HG02798 (cell line): Measurements from ENCODE around the gene CNMD.
A peak's percentile ranks its signal among the peaks of the same experiment; 100 is the strongest.
"Not testable (repeated sequence)": the region's sequence is repeated elsewhere in the genome, so short reads cannot be mapped to it uniquely, and the experiment has no call there.

Source experiments
- ATAC-seq: cut with Tn5 transposase; IDR thresholded peaks from one replicate; pipeline ENCODE4 v1.9.1; 2021; ENCODE audit warnings: mild to moderate bottlenecking; ENCODE audit not compliant: unreplicated experiment, poor library complexity

The CNMD gene

DNA sequence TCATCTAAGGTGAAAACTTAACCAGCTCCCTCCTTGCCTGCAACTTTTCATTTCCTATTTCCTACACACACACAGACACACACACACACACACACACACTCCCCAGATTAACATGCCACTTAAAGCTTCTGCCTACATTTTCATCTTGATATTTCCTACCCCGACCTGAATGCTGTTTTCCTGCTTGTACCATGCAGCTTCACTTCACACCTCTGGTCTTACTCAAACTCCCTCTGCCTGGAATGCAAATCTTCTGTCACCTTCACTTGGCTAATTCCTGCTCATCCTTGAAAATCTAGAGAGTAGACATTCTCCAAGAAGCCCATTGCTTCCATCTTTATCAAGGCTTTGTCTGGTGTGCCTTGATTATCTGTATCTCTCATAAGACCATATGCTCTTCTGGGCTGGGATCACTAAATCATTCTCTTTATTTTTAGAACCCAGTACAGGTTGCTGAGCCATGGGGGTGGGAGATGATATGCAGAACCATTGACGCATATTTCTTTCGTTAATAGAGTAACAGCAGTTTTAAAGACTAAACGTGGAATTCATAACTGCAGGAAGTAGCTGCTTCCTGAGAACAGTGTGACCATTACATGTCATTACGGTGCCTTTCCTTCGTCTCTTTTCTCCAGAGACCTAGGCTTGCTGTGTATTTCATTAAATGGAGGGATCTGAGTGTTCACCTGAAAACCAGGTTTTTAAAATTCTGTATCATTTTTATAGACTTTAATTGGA, 37.7 kb downstream of the CNMD start:
- ATAC-seq: no peak

DNA sequence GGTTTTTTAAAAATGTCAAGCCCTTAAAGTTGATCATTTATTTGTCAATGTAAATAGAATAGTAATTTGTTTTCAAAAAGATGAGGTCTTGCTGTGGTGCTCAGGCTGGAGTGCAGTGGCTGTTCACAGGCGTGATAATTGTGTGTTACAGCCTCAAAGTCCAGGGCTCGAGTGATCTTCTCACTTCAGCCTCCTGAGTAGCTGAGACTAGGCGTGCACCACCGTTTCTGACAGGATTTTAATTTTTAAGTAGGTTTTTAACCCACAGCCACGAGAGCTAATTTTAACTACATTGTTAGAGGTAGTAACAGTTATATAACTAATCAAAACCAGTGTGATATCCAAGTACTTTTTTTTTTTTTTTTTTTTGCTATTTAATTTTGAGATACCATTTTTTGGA, 43.1 kb downstream of the CNMD start:
- ATAC-seq: no peak

DNA sequence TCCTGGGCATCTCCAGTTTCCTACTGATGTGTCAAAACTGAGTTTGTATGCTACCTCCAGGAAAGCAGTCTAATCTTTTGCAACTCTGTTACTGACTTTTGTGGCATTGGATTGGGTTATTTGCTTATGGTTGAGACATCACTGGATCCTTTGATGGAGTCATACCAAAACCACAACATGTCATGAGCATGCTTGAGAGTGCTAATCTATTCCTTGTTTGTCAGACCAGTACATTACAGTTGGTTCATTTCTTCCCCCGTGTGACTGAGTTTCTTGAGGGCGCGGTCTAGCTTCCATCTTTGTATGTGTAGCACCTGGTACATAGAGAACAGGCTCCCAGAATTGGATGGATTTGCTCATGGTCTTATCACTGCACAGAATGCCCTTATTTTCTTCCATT, 43.8 kb downstream of the CNMD start:
- ATAC-seq: peak; percentile 65

DNA sequence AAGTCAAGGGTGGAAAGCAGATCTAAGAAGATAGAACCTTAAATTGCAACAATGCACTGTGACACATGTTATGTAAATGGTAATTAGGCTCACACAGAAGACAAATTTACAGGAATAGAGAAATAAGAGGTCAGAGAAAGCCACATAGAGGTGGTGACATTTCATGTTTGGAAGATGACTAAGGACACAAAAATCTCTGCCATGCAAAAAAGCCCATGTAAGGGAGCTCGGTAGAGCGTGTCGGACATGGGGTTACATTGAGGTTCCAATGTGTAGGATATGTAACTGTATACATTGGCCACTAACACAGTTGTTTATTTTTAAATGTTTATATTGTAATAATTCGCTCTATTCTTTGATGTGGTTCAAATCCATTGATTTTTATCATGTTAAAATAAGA, 53.2 kb downstream of the CNMD start:
- ATAC-seq: no peak

DNA sequence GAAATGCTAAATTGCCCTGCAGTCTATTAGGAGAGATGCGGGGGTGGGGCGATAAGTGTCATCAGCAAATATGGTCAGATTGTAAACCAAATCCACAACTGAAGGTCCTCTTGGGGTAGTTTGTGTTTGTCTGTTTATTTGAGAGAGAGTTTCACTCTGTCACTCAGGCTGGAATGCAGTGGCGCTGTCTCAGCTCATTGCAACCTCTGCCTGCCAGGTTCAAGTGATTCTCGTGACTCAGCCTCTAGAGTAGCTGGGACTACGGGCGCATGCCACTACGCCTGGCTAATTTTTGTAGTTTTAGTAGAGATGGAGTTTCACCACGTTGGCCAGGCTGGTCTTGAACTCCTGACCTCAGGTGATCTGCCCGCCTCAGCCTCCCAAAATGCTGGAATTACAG, 53.8 kb downstream of the CNMD start:
- ATAC-seq: not testable (repeated sequence)

DNA sequence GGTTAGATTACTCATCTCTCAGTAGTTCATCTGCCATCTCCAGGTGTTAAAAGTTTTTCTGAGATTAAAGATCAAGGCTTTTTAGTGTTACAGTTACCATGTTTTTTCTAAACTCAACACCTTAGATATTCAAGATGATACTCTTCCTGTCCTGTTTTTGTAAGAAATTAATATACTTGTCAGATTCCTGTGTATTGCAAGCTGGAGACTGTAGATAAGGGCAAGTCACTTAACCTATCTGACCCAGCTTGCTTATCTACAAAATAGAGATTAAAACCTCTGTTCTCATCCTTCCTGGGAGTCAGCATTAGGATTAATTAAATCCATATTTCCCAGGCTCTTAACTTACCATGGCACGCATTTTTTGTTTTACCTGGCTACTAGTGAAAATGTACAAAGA, 61.8 kb downstream of the CNMD start:
- ATAC-seq: no peak

DNA sequence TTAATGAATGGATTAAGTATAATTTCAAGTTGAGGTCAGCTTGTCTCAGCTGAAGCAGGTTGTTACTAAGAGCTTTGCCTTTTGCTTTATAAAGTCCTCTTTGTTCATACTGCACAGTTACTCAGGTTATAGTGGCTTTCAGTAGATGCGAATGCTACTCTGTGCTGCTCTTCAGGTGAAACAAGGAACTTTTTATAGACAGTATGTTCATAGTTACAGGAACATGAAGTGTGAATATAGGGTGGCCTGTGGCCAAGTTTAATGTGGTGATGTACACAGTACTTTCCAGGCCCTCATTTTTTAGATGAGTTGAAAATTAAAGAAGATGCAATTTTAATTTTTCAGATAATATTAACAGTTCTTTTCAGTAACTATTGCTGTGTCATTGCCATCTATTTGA, 66.2 kb downstream of the CNMD start:
- no peak for ATAC-seq

DNA sequence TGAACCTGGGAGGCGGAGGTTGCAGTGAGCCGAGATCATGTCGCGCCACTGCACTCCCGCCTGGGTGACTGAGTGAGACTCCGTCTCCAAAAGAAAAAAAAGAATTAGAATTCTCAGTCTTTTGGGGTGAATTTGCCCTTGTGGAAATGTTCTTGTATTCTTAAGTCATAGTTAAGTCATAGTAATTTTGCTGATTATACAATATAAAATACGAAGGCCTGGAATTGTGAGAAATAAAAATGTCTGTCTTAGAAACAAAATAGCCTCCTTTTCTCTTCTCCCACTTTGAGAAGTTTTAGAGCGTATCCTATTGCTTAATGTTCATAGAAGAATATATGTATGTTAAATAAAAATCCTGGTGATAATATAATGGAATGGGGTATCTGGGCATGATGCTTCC, 68.9 kb downstream of the CNMD start:
- no peak for ATAC-seq

DNA sequence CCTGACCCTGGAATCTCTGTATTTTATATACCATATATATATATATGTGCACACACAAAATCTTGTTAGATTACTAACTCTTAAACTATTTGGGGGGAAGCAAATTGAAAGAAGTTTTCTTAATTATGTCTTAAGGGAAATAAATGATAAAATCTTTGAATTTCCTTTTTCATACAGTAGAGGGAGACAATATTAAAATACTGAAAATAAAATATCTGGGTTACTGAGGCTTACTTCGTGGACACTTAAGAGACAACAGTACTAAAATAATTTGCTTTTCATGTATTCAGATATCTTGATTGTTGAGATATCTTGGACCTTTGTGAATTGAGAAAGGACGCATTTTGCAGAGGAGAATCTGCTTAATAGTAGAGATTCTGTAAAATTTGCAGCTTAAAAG, 69.9 kb downstream of the CNMD start:
- no peak for ATAC-seq

DNA sequence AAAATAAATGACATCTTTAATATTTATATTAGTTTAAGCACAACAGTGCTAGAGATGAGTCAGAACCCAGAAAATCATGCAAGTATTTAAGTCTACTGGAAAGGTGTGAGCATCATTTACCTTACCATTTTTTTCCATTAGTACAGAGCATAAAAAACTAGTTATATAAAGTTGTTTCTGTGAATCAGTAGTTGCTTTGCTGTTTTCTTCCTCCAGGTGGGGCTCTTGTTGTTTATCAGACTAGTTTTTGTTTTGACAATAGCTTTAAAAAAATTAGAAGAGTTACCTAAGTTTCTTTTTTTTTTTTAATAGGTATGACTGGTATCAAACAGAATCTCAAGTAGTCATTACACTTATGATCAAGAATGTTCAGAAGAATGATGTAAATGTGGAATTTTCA, 74.3 kb downstream of the CNMD start:
- ATAC-seq: no peak

DNA sequence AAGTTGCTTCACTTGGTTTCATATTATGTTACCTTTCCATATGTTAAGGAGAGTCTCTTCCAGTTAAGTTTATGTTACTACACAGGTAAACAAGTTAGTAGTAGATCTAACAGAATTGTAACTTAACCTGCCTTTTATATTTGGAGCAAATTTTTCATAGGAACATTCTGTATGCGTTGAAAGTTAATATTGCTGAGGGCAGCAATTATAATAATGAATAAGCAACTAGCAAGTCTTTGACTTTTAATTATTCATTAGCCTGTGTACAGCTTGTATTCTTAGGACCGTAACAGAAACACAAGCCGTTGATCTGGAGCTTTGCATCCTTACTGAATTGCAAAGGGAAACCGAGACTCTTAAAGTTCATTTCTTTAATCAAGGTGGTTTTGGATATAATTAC, 75.3 kb downstream of the CNMD start:
- ATAC-seq: no peak

DNA sequence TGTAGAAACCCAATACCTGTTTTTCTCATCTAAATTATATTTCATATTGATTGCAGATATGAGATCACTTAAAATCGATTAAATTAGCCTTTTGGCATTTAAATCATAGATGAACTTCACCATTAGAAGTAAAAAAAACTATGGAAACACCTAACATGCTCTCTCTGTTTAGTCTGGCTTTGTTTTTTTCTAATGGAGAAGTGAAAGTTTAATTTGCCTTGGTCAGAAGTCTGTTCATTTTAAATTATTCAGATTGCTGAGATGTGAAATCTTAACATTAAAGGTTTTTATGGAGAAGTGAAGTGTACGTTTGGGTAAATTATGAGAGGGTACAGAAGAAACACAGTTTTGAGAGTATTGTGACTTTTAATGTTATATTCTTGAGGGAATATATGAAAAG, 80.3 kb downstream of the CNMD start:
- no peak for ATAC-seq
